Endothelial cell (in vitro differentiated cells): ENCODE measurements around the gene TMBIM1. TPM values are rescaled to one million over a fixed set of nuclear protein-coding genes. Genes with fewer than 3 reads are reported as not detected.

ENCODE experiments used
- DNase-seq: peaks from one replicate; pipeline ENCODE4 v3.0.0; 2021; ENCODE audit warnings: low spot score
- H3K27ac Mint-ChIP-seq: one replicate; pipeline ENCODE4 v1.8.0; 2021; ENCODE audit warnings: mixed read lengths, inconsistent platforms; ENCODE audit not compliant: unreplicated experiment
- H3K27me3 Mint-ChIP-seq: one replicate; pipeline ENCODE4 v1.8.0; 2021; ENCODE audit warnings: mild to moderate bottlenecking, moderate library complexity, mixed read lengths, inconsistent platforms; ENCODE audit not compliant: unreplicated experiment
- H3K36me3 Mint-ChIP-seq: one replicate; pipeline ENCODE4 v1.8.0; 2021; ENCODE audit warnings: mild to moderate bottlenecking, low read depth, mixed read lengths, inconsistent platforms; ENCODE audit not compliant: unreplicated experiment
- H3K4me1 Mint-ChIP-seq: one replicate; pipeline ENCODE4 v1.8.0; 2021; ENCODE audit warnings: mild to moderate bottlenecking, mixed read lengths, inconsistent platforms; ENCODE audit not compliant: unreplicated experiment
- H3K4me3 Mint-ChIP-seq: one replicate; pipeline ENCODE4 v1.8.0; 2021; ENCODE audit warnings: mild to moderate bottlenecking, mixed read lengths, inconsistent platforms; ENCODE audit not compliant: unreplicated experiment
- H3K9me3 Mint-ChIP-seq: one replicate; pipeline ENCODE4 v1.8.0; 2021; ENCODE audit warnings: mixed read lengths, inconsistent platforms; ENCODE audit not compliant: unreplicated experiment
- CTCF ChIP-seq: fragments of 200-600 bp; sonication (generic); IDR thresholded peaks from one replicate; pipeline ENCODE4 v1.5.0; 2021; ENCODE audit warnings: antibody characterized with exemption; ENCODE audit not compliant: unreplicated experiment
- total RNA-seq: library from RNA; stranded (reverse); fragmentation: NEBNext Ultra II Directional; extraction: Animal tissue kit (Norgen Biotek cat#: 25700); gene quantifications from one replicate; pipeline ENCODE4 v1.2.1, GENCODE V29; 2021; ENCODE audit not compliant: unreplicated experiment

The TMBIM1 gene
- total RNA-seq, 1 donor from 2014 or later = 78.5 TPM

DNA sequence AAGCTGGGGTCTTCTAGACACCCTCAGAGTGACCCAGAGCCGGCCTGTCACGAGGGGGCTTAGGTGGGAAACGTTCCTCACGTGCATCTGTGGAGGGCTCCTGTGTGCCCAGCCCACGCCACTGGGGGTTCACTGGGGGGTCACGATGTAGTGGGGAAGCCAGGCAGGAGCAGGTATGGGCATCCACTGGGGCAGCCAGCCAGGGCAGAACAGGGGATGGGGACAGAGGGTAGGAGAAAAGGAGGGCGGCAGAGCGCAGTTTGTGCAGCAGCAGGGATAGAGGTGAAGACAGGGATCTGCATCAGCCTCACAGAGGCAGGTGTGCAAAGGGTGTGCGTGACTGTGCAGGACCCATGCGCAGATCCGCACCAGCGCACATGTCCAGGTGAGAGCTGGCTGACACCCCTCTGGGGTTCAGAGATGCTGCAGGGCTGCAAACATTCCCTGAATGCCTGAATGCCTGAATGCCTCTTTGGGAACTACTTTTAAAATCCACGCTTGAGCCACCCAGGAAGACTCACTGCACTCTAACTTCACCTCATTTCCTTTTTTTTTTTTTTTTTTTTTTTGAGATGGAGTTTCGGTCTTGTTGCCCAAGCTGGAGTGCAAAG lies 11.9 kb downstream of the TMBIM1 start:
- Mint-ChIP-seq H3K27ac (no peak overlapping the region), H3K36me3 (peaks cover 41% of the 10 kb centered on the region), H3K27me3 (peaks cover 15% of the 10 kb centered on the region), H3K4me3 (peak overlapping the region; percentile 13), H3K4me1 (peaks cover 3% of the 10 kb centered on the region), H3K9me3 (no peaks in the 10 kb centered on the region)
- no peak for TF ChIP-seq CTCF
- DNase-seq = no peak

GRCh38 chr2:218278531-218279360 lies 13.6 kb downstream of the TMBIM1 start:
- TF ChIP-seq CTCF = no peak
- no peak for DNase-seq
- Mint-ChIP-seq H3K27ac (no peak overlapping the region), H3K36me3 (peaks cover 52% of the 10 kb centered on the region), H3K4me3 (no peak overlapping the region), H3K4me1 (peaks cover 3% of the 10 kb centered on the region), H3K9me3 (no peaks in the 10 kb centered on the region), H3K27me3 (peaks cover 16% of the 10 kb centered on the region)

GRCh38 chr2:218277921-218278320 lies 14.4 kb downstream of the TMBIM1 start:
- Mint-ChIP-seq H3K27ac (no peak overlapping the region), H3K36me3 (peaks cover 51% of the 10 kb centered on the region)

GRCh38 chr2:218276986-218277755 lies 15.1 kb downstream of the TMBIM1 start:
- Mint-ChIP-seq H3K4me3 (no peak overlapping the region), H3K27ac (no peak overlapping the region), H3K4me1 (peaks cover 7% of the 10 kb centered on the region), H3K9me3 (no peaks in the 10 kb centered on the region), H3K36me3 (peaks cover 54% of the 10 kb centered on the region), H3K27me3 (peaks cover 12% of the 10 kb centered on the region)
- DNase-seq = no peak
- TF ChIP-seq CTCF = no peak

More at GRCh38 chr2:218277921-218278320, 14.4 kb downstream of the TMBIM1 start:
- Mint-ChIP-seq H3K4me3 (no peak overlapping the region), H3K9me3 (no peaks in the 10 kb centered on the region), H3K4me1 (peaks cover 3% of the 10 kb centered on the region), H3K27me3 (peaks cover 12% of the 10 kb centered on the region)
- no peak for TF ChIP-seq CTCF
- no peak for DNase-seq
